Measurements from ENCODE around the gene PDE4D.
"Not testable (repeated sequence)": the region's sequence is repeated elsewhere in the genome, so short reads cannot be mapped to it uniquely, and the experiment has no call there.

PDE4D gene

GRCh38 chr5:59000211-59000610, 893.3 kb downstream of the PDE4D start:
- Histone ChIP-seq H3K9me3 (ENCODE audit: control insufficient read depth, insufficient read depth, low read length) (no peaks in the 10 kb centered on the region), H3K9ac (ENCODE audit: low read depth, low read length) (peak overlapping the region; percentile 40; the same call in 1 of the 2 replicates), H3K4me1 (ENCODE audit: insufficient read depth, low read length) (peaks cover 38% of the 10 kb centered on the region), H3K36me3 (ENCODE audit: insufficient read depth, low read length) (no peaks in the 10 kb centered on the region)

DNA sequence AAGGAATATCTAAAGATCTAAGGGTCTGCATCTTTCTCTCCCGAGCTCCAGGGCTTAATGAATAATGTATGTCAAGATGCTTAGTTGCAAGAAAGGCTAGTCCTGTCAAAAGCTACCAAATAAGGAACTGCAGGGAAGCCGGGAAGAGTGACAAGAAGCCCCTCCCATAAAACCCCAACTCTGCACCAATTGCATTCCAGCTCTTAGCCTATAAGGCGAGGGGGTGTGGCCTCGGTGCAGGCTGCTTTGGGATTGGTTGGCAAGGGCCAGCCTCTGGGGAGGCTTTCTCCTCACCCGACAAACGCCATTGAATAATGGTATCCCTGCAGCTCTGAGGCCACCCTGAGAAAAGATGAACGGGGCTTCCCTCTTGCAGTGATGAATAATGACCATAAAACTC, 893.7 kb downstream of the PDE4D start:
- H3K9ac ChIP-seq (ENCODE audit: low read depth, low read length), result peak overlapping the region; percentile 40; the same call in 1 of the 2 replicates
- H3K4me1 ChIP-seq (ENCODE audit: insufficient read depth, low read length), result peaks cover 36% of the 10 kb centered on the region
- no peaks in the 10 kb centered on the region for H3K9me3 ChIP-seq (ENCODE audit: control insufficient read depth, insufficient read depth, low read length)
- H3K36me3 ChIP-seq (ENCODE audit: insufficient read depth, low read length), result no peaks in the 10 kb centered on the region

DNA sequence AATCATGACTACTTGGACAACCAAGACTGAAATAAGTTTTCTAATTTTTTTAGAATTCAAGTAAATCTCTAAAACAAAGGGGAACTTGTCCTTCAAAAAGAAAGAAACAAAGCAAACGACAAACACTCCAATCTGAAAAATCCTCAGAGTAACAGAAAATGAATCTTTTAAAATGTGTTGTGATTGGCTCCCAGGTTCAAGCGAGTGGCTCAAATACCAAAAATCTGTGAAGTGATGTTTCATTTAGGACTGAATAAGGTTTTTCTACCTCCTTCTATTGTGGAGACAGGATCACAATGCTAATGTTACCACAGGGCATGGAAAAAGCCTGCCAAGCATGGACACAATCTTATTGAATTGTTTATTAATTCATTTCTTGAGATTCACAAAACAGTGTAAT, 895.0 kb downstream of the PDE4D start:
- H3K9me3 ChIP-seq (ENCODE audit: control insufficient read depth, insufficient read depth, low read length), result no peaks in the 10 kb centered on the region
- peaks cover 33% of the 10 kb centered on the region for H3K4me1 ChIP-seq (ENCODE audit: insufficient read depth, low read length)
- H3K36me3 ChIP-seq (ENCODE audit: insufficient read depth, low read length), result no peaks in the 10 kb centered on the region
- H3K9ac ChIP-seq (ENCODE audit: low read depth, low read length), result no peak overlapping the region

DNA sequence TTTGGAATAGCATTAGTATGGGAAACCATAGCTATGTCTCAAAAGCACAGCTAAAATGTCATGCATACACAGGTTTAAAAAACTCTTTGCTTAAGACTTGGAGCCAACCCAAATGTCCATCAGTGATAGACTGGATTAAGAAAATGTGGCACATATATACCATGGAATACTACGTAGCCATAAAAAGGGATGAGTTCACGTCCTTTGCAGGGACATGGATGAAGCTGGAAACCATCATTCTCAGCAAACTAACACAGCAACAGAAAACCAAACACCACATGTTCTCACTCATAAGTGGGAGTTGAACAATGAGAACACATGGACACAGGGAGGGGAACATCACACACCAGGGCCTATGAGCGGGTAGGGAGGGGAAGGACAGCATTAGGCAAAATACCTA, 897.7 kb downstream of the PDE4D start:
- H3K36me3 ChIP-seq (ENCODE audit: insufficient read depth, low read length); H3K9me3 ChIP-seq (ENCODE audit: control insufficient read depth, insufficient read depth, low read length); H3K9ac ChIP-seq (ENCODE audit: low read depth, low read length): not testable (repeated sequence)
- peaks cover 16% of the 10 kb centered on the region for H3K4me1 ChIP-seq (ENCODE audit: insufficient read depth, low read length)

- Histone ChIP-seq H3K9ac (ENCODE audit: low read depth, low read length) (no peak overlapping the region), H3K9me3 (ENCODE audit: control insufficient read depth, insufficient read depth, low read length) (no peaks in the 10 kb centered on the region), H3K36me3 (ENCODE audit: insufficient read depth, low read length) (no peaks in the 10 kb centered on the region), H3K4me1 (ENCODE audit: insufficient read depth, low read length) (peaks cover 10% of the 10 kb centered on the region; the same call in 1 of the 2 replicates)
Observed at GRCh38 chr5:58993461-58993860, 900.1 kb downstream of the PDE4D start.

DNA sequence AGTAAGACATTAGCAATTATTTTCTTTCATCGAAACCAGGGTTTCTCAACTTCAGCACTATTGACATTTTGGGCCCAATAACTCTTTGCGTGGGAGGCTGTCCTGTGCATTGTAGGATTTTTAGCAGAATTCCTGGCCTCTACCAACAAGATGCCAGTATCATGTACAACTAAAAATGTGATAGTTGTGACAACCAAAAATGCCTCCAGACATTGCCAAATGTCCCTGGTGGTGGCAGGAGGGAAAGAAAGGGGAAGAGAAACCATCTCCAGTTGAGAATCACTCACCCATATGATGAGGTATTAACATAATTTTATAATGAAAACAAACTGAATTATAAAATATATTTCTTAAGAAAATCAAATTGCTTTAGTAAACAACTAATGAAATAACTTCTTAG, 904.6 kb downstream of the PDE4D start:
- no peak overlapping the region for H3K9ac ChIP-seq (ENCODE audit: low read depth, low read length)
- H3K36me3 ChIP-seq (ENCODE audit: insufficient read depth, low read length), result no peaks in the 10 kb centered on the region
- no peaks in the 10 kb centered on the region for H3K9me3 ChIP-seq (ENCODE audit: control insufficient read depth, insufficient read depth, low read length)
- H3K4me1 ChIP-seq (ENCODE audit: insufficient read depth, low read length), result peaks cover 8% of the 10 kb centered on the region

DNA sequence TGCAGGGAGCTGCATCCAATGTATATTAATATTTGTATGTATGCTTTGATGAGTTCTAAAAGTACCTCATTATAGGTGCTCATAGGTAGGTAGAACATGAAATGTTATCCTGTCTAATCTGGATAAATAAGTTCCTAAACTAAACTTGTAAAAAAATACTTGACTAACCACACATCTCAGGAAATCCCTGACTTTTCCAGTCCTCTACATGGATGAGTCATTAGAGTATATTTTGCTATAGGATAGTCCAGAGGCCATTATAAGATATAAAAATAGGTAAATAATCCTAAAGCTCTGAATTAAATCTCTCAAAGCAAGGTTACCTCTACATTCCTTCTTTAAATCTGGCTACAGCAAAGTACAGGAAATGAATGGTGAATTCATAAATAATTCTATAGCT, 906.3 kb downstream of the PDE4D start:
- H3K9me3 ChIP-seq (ENCODE audit: control insufficient read depth, insufficient read depth, low read length), result no peaks in the 10 kb centered on the region
- peaks cover 4% of the 10 kb centered on the region; the same call in 1 of the 2 replicates for H3K4me1 ChIP-seq (ENCODE audit: insufficient read depth, low read length)
- no peaks in the 10 kb centered on the region for H3K36me3 ChIP-seq (ENCODE audit: insufficient read depth, low read length)
- no peak overlapping the region for H3K9ac ChIP-seq (ENCODE audit: low read depth, low read length)

DNA sequence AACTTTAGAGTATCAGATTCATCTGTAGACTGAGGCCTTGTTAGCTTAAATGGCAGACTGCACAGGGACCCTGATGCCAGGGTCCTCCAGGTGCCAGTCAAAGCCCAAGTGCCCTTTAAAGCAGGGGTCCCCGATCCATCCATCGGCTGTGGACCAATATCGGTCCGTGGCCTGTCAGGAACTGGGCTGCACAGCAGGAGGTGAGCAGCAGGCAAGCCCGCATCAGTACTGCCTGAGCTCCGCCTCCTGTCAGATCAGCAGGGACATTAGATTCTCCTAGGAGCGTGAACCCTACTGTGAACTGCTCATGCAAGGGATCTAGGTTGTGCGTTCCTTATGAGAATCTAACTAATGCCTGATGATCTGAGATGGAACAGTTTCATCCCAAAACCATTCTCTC, 907.2 kb downstream of the PDE4D start:
- H3K9me3 ChIP-seq (ENCODE audit: control insufficient read depth, insufficient read depth, low read length), result no peaks in the 10 kb centered on the region
- H3K9ac ChIP-seq (ENCODE audit: low read depth, low read length), result no peak overlapping the region
- peaks cover 4% of the 10 kb centered on the region; the same call in 1 of the 2 replicates for H3K4me1 ChIP-seq (ENCODE audit: insufficient read depth, low read length)
- H3K36me3 ChIP-seq (ENCODE audit: insufficient read depth, low read length), result no peaks in the 10 kb centered on the region

- no peaks in the 10 kb centered on the region for H3K9me3 ChIP-seq (ENCODE audit: control insufficient read depth, insufficient read depth, low read length)
- H3K36me3 ChIP-seq (ENCODE audit: insufficient read depth, low read length), result no peaks in the 10 kb centered on the region
- no peak overlapping the region for H3K9ac ChIP-seq (ENCODE audit: low read depth, low read length)
- peaks cover 4% of the 10 kb centered on the region; the same call in 1 of the 2 replicates for H3K4me1 ChIP-seq (ENCODE audit: insufficient read depth, low read length)
Observed at GRCh38 chr5:58985759-58986158, 907.8 kb downstream of the PDE4D start.

DNA sequence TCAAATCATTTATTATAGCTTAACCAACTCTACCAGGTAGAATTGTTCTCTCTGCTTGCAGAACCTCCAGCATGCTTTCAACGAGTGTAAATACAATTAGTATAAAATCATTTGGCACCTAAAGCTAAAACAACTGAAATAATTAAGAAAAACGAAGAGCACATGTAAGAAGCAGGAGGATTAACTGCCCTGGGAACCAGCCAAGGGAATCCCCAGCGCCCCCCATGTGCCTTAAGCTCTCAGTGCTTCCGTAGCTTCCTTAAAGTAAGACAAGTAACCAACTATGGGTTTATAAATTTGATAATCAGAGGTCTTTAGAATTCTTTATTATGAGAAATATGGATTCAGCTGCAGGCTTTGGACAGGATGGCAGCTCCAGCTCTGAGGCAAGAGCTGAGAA, 908.2 kb downstream of the PDE4D start:
- Histone ChIP-seq H3K4me1 (ENCODE audit: insufficient read depth, low read length) (peaks cover 4% of the 10 kb centered on the region; the same call in 1 of the 2 replicates), H3K36me3 (ENCODE audit: insufficient read depth, low read length) (no peaks in the 10 kb centered on the region), H3K9ac (ENCODE audit: low read depth, low read length) (no peak overlapping the region), H3K9me3 (ENCODE audit: control insufficient read depth, insufficient read depth, low read length) (no peaks in the 10 kb centered on the region)

- no peak overlapping the region for H3K9ac ChIP-seq (ENCODE audit: low read depth, low read length)
- no peaks in the 10 kb centered on the region for H3K9me3 ChIP-seq (ENCODE audit: control insufficient read depth, insufficient read depth, low read length)
- H3K36me3 ChIP-seq (ENCODE audit: insufficient read depth, low read length), result no peaks in the 10 kb centered on the region; the same call in 1 of the 2 replicates
- H3K4me1 ChIP-seq (ENCODE audit: insufficient read depth, low read length), result peaks cover 4% of the 10 kb centered on the region; the same call in 1 of the 2 replicates
Observed at GRCh38 chr5:58983526-58984452, 909.7 kb downstream of the PDE4D start.

DNA sequence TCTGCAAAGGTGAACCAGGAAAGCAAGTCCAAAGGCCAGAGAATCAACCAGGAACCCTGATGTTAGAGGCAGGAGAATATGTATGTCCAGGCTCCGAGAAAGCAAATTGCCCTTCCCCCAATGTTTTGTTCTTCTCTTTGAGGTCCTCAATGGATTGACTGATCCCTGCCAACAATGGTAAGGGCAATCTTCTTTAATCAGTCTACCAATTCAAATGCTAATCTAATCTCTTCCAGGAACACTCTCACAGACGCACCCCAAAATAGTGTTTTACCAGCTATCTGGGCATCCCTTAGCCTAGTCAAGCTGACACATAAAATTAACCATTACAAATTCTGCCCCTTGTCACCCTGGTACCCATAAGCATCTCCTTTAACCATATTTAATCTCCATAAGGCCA, 912.6 kb downstream of the PDE4D start:
- no peak overlapping the region for H3K9ac ChIP-seq (ENCODE audit: low read depth, low read length)
- H3K36me3 ChIP-seq (ENCODE audit: insufficient read depth, low read length), result no peaks in the 10 kb centered on the region; the same call in 1 of the 2 replicates
- no peaks in the 10 kb centered on the region for H3K9me3 ChIP-seq (ENCODE audit: control insufficient read depth, insufficient read depth, low read length)
- H3K4me1 ChIP-seq (ENCODE audit: insufficient read depth, low read length), result no peaks in the 10 kb centered on the region; the same call in 1 of the 2 replicates

DNA sequence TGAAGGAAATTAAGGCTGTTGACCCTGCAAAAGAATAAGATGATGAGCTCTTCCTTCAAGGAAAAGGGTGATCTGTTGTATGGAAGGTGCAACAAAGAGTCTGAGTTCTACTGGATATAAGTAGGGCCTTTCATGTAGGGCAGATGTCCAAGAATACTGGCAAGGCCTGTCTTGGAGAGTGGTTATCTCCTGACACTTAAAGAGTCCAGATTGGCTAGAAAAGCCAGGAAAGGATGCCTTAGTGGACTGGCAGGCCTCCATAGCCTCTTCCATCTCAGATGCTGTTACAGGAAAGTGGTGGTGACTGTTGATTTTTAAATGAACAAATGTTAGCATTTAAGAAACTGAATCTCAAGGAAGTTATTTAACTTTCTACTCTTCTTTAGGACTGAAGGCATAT, 914.4 kb downstream of the PDE4D start:
- H3K4me1 ChIP-seq (ENCODE audit: insufficient read depth, low read length), result no peaks in the 10 kb centered on the region; the same call in 1 of the 2 replicates

DNA sequence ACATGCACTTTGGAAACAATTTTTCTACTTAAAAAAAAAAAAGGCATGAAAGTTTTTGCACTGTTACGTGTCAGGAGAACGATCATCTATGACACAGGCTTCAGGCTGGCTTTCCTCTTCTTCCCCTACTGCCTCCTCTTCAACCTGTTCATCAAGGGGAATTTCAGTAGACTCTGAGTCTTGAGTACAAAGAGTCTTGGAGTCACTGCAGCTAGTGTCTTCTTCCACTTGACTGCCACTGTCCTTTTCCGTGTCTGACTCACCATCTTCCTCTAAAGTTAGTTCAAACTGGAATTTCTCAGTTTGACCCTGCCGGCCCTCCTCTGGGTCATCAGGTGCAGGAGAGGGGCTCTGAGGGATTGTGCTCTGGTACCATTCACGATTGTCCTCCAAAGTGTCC, 918.9 kb downstream of the PDE4D start:
- Histone ChIP-seq H3K36me3 (ENCODE audit: insufficient read depth, low read length) (no peaks in the 10 kb centered on the region; the same call in 1 of the 2 replicates), H3K9me3 (ENCODE audit: control insufficient read depth, insufficient read depth, low read length) (no peaks in the 10 kb centered on the region), H3K9ac (ENCODE audit: low read depth, low read length) (no peak overlapping the region), H3K4me1 (ENCODE audit: insufficient read depth, low read length) (no peaks in the 10 kb centered on the region; the same call in 1 of the 2 replicates)

More for the DNA sequence above, 914.4 kb downstream of the PDE4D start:
- Histone ChIP-seq H3K9me3 (ENCODE audit: control insufficient read depth, insufficient read depth, low read length) (no peaks in the 10 kb centered on the region), H3K36me3 (ENCODE audit: insufficient read depth, low read length) (no peaks in the 10 kb centered on the region; the same call in 1 of the 2 replicates), H3K9ac (ENCODE audit: low read depth, low read length) (no peak overlapping the region)

GRCh38 chr5:58974083-58974482, 919.4 kb downstream of the PDE4D start:
- H3K9me3 ChIP-seq (ENCODE audit: control insufficient read depth, insufficient read depth, low read length), result no peaks in the 10 kb centered on the region
- no peak overlapping the region for H3K9ac ChIP-seq (ENCODE audit: low read depth, low read length)
- no peaks in the 10 kb centered on the region; the same call in 1 of the 2 replicates for H3K36me3 ChIP-seq (ENCODE audit: insufficient read depth, low read length)
- H3K4me1 ChIP-seq (ENCODE audit: insufficient read depth, low read length), result no peaks in the 10 kb centered on the region; the same call in 1 of the 2 replicates

Measured in ES-I3 (cell line).